T-helper 1 cell treated with Interleukin-12 subunit alpha and Interleukin-12 subunit beta and Interleukin-4 antibody, amounts not matched to agents 30 μg/mL and 1 μg/mL, for 36 hours (primary cell): ENCODE data around the gene COL19A1.
A peak's percentile ranks its signal among the peaks of the same experiment; 100 is the strongest.

Experiments
- H3K27ac Mint-ChIP-seq: one replicate; pipeline ENCODE4 v1.8.0; 2021; ENCODE audit warnings: mild to moderate bottlenecking, mixed read lengths
- H3K27me3 Mint-ChIP-seq: one replicate; pipeline ENCODE4 v1.8.0; 2021; ENCODE audit warnings: low read depth, mixed read lengths
- H3K36me3 Mint-ChIP-seq: one replicate; pipeline ENCODE4 v1.8.0; 2021; ENCODE audit warnings: low read depth, mixed read lengths
- H3K4me1 Mint-ChIP-seq: one replicate; pipeline ENCODE4 v1.8.0; 2021; ENCODE audit warnings: low read depth, mixed read lengths
- H3K4me3 Mint-ChIP-seq: one replicate; pipeline ENCODE4 v1.8.0; 2021; ENCODE audit warnings: mild to moderate bottlenecking, moderate library complexity, mixed read lengths
- H3K9me3 Mint-ChIP-seq: one replicate; pipeline ENCODE4 v1.8.0; 2021; ENCODE audit warnings: mixed read lengths

COL19A1 gene

DNA sequence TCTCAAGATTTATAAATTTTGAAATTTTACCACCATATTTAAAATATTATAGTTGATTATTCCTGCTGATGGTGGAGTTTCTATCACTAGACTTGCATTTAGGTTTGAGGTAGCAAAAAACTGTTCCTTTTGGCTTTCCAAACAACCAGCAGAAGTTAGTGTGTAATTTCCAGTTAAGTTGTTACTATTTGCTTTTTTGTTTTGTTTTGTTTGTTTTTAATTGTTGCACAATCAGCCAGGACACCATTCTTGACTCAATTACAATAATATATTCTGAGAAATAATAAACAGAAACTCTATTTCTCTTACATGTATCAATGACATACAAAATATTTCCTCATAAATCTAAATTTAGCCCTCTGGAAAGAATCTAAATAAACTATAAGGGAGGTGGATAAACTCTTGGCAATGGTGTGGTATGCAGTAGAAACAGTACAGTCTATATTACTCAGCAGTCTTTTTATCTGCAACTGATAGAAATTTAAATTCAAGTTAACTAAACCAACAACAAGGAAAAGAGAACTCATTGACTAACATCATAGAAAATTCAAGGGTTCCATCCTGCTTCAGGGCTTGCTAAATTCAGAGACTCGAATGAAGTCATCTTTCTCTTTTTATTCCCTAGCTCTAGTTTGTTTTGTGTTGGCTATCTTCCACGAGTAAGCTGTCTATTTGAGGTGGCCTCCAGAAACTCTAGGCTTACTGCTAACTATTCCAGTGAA lies 19.4 kb upstream of the COL19A1 start:
- Mint-ChIP-seq H3K4me3 (no peak overlapping the region), H3K36me3 (no peaks in the 10 kb centered on the region), H3K27me3 (peaks cover 36% of the 10 kb centered on the region), H3K4me1 (no peaks in the 10 kb centered on the region), H3K9me3 (no peaks in the 10 kb centered on the region), H3K27ac (no peak overlapping the region)

DNA sequence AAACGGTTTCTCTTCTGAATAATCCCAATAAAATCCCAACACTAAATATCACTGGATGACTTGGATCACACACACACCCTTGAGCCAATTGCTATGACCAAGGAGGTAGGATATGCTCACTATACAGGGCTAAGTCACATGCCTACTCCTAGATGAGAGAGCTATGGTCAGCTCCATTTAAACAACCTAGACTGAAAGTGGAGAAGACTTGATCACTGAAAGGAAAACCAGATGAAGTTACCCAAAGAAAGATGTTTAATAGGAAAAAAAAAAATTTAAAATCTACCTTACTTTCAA lies 18.9 kb upstream of the COL19A1 start:
- H3K27ac Mint-ChIP-seq = no peak overlapping the region
- no peak overlapping the region for H3K4me3 Mint-ChIP-seq
- H3K9me3 Mint-ChIP-seq = no peaks in the 10 kb centered on the region
- H3K27me3 Mint-ChIP-seq = peaks cover 33% of the 10 kb centered on the region
- H3K36me3 Mint-ChIP-seq = no peaks in the 10 kb centered on the region
- H3K4me1 Mint-ChIP-seq = no peaks in the 10 kb centered on the region

DNA sequence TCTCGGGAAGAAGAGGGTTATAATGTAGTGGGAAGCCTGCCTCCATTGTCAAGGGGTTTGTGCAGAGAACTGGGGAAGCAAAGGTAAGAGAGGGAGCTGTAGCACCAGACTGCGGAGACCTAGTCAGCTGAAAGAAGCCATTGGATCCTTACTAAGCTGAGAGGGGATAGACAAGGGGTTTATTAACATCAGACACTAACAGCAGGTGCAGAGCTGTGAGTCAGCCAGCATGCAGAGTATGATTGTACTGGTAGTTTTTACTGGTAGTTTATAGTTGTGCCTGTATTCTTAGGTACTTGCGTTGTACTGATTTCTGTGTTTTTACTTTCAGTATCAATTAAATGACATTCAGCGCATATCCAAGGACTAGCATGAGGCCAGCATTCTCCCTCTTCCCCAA lies 17.8 kb upstream of the COL19A1 start:
- Mint-ChIP-seq H3K4me1 (no peaks in the 10 kb centered on the region), H3K27ac (no peak overlapping the region), H3K4me3 (no peak overlapping the region), H3K9me3 (no peaks in the 10 kb centered on the region), H3K27me3 (peaks cover 31% of the 10 kb centered on the region), H3K36me3 (no peaks in the 10 kb centered on the region)

GRCh38 chr6:69852706-69853105 lies 13.7 kb upstream of the COL19A1 start:
- H3K27ac Mint-ChIP-seq = no peak overlapping the region
- H3K4me1 Mint-ChIP-seq = no peaks in the 10 kb centered on the region
- H3K4me3 Mint-ChIP-seq = no peak overlapping the region
- H3K36me3 Mint-ChIP-seq = no peaks in the 10 kb centered on the region
- no peaks in the 10 kb centered on the region for H3K9me3 Mint-ChIP-seq
- H3K27me3 Mint-ChIP-seq = peaks cover 21% of the 10 kb centered on the region

DNA sequence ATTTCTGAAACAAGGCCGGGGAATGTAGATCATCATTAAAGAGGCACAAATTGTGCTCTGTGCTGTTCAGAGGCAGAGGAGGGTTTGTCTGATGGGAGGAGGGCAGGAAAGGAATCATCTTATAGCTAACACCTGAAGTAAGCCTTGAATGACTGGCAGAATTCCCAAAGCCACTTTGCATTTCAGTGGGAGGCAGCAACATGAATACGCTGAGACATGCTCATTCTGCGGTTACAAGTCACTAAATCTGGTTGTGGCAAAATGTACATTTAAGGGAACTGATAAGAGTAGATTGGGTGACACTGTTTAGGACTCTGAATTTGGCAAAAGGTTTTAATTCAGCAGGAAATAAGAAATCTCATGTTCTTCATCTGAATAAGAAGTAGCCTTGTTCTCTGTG lies 4.4 kb upstream of the COL19A1 start:
- Mint-ChIP-seq H3K9me3 (no peaks in the 10 kb centered on the region), H3K27me3 (peaks cover 62% of the 10 kb centered on the region), H3K4me1 (peaks cover 7% of the 10 kb centered on the region), H3K4me3 (no peak overlapping the region), H3K36me3 (no peaks in the 10 kb centered on the region), H3K27ac (no peak overlapping the region)

GRCh38 chr6:69863766-69864165 lies 2.6 kb upstream of the COL19A1 start:
- H3K4me3 Mint-ChIP-seq = no peak overlapping the region

DNA sequence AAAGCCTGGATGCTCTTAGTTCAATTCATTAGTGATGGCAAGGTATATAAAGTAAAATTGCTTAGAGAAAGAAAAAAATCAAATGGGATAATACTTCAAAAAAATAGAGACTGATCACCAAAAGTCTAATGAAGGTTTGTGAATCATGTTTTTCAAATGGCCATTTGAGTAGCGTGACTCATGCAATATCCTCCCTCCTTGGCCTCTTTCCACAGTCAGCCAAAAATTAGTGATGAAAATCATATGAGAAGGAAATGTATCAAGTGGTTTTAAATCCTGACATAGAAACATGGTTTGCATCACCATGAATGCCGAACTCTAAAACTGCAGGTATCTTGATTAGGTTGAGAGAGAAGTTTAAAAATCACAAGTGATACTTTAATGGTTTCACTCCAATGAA lies 1.2 kb upstream of the COL19A1 start:
- no peak overlapping the region for H3K4me3 Mint-ChIP-seq
- peaks cover 66% of the 10 kb centered on the region for H3K27me3 Mint-ChIP-seq
- H3K27ac Mint-ChIP-seq = no peak overlapping the region
- H3K36me3 Mint-ChIP-seq = no peaks in the 10 kb centered on the region
- H3K4me1 Mint-ChIP-seq = peaks cover 14% of the 10 kb centered on the region
- H3K9me3 Mint-ChIP-seq = no peaks in the 10 kb centered on the region

More at GRCh38 chr6:69863766-69864165, 2.6 kb upstream of the COL19A1 start:
- H3K36me3 Mint-ChIP-seq = no peaks in the 10 kb centered on the region
- H3K4me1 Mint-ChIP-seq = peaks cover 14% of the 10 kb centered on the region
- peaks cover 65% of the 10 kb centered on the region for H3K27me3 Mint-ChIP-seq
- no peaks in the 10 kb centered on the region for H3K9me3 Mint-ChIP-seq
- no peak overlapping the region for H3K27ac Mint-ChIP-seq

DNA sequence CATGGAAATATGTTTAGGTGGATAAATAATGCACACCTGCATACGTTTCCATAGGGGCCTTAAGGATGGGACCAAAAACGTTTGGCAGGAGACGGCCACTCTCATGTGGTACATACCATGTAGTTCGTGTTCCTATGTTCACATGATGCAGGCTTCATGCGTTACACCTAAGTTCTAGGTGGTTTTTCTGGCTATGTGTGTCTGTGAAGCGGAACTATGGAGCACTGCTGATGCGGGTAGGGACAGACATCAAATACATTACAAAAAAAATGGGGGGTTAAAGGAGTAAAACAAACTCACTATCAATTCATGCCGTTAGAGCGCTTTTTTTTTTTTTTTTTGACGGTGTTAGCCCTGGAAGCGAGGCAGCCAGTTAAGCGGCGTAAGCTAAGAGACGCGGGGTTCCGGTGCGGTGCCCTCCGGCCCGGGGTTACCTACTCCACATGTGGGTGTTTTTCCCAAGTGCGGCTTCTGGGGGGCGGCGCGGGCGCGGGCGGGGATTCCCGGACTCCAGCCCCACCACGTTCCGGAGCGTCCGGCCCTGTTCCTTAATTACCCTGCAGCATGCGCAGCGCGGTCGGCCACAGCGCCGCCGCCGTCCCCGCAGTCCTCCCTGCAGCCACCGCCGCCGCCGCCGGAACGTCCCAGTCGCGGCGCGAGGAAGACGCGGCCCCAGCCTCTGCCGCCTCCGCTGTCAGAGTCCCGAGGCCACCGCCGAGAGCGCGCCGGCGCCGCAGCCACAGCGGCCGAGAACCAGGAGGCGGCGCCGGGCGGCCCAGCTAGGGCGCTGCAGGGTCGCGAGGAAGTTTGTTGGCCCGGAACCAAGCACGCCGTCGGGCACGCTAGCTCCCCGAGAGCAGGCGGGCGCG lies 648 bp downstream of the COL19A1 start:
- Mint-ChIP-seq H3K27me3 (peaks cover 64% of the 10 kb centered on the region), H3K4me3 (peak overlapping the region; percentile 85), H3K4me1 (peaks cover 14% of the 10 kb centered on the region), H3K9me3 (no peaks in the 10 kb centered on the region), H3K27ac (no peak overlapping the region), H3K36me3 (no peaks in the 10 kb centered on the region)

DNA sequence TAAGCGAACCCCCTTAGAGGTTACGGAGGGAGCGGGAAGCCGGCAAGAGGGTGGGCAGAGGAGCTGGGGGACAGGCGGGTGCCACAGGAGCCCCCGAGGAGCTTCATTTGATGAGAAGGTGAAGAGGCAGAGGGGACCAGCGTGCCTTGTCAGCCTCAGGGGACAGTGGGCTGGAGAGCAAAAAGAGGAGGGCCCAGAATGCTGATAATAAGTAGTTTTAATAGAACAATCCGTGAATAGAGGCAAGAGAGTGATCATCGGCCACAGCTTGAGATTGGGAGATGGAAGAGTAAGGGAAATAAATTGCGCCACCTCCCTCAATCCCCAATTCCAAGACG lies 1.3 kb downstream of the COL19A1 start:
- peak overlapping the region; percentile 52 for H3K4me3 Mint-ChIP-seq
- H3K9me3 Mint-ChIP-seq = no peaks in the 10 kb centered on the region
- H3K27ac Mint-ChIP-seq = no peak overlapping the region
- no peaks in the 10 kb centered on the region for H3K36me3 Mint-ChIP-seq
- peaks cover 14% of the 10 kb centered on the region for H3K4me1 Mint-ChIP-seq
- peaks cover 60% of the 10 kb centered on the region for H3K27me3 Mint-ChIP-seq

DNA sequence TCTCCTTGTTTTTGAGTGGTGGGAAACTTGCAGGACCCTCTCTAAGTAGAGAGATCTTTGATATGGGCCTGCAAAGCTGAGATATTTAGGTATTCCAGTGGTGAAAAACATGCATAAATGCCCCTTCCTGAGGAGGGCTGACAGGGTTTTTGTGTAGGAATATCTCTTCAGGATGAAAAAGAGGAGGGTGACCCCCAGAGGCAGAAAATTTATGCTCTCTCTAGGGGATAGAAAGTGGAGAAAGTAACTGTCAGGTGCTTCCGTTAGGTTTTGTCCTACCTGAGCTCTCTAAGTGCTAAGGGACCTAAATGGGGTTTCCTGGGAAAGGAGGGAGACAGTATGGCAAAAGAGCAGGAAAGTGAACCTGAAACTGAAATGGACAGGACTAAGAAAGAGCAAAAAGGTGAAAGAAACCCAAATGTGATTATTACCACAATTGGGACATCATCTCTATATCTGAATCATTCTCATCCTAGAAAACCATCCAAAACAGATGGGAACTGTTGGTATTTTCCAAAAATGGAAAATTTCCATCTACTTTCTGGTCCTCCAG lies 2.0 kb downstream of the COL19A1 start:
- H3K36me3 Mint-ChIP-seq = no peaks in the 10 kb centered on the region
- peaks cover 58% of the 10 kb centered on the region for H3K27me3 Mint-ChIP-seq
- no peak overlapping the region for H3K27ac Mint-ChIP-seq
- peaks cover 14% of the 10 kb centered on the region for H3K4me1 Mint-ChIP-seq
- peak overlapping the region; percentile 52 for H3K4me3 Mint-ChIP-seq
- no peaks in the 10 kb centered on the region for H3K9me3 Mint-ChIP-seq

DNA sequence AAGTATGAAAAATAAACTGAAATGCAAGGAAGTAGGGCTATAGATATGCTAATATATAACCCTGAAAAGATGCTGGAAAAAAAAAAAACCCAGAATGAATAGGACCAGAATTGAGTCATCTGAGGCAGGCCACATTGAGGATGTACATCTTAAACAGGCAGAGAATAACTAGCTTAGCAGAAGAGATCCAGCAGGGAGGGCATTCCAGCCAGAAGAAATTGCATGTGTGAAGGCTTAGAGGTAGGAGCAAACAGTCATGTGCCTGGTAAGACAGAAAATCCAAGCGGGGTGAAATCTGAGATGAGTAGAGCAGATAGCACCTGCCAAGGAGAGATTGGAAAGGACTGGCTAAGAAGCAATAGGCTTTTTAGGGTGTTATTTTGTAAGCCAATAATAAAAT lies 2.6 kb downstream of the COL19A1 start:
- Mint-ChIP-seq H3K4me1 (peaks cover 14% of the 10 kb centered on the region), H3K4me3 (no peak overlapping the region), H3K36me3 (no peaks in the 10 kb centered on the region), H3K27me3 (peaks cover 53% of the 10 kb centered on the region), H3K27ac (no peak overlapping the region), H3K9me3 (no peaks in the 10 kb centered on the region)

DNA sequence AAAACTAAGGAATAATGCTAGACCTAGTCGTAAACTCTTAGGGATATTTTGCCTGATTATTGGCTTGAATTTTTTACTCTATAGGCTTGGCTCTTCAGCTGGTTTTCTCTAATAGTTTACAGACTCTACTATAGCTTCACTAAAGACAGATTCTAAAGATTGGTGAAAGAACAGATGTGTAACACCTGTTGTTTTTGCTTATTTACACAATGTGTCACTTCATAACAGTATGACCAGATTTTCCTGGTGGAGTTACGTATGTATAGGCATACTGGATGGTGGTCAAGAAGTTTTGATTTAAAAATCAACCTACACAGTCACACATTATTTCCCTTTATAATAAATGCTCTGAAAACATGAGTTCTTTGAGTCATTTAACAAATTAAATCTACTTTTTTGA lies 4.8 kb downstream of the COL19A1 start:
- Mint-ChIP-seq H3K9me3 (no peaks in the 10 kb centered on the region), H3K27me3 (peaks cover 36% of the 10 kb centered on the region), H3K27ac (no peak overlapping the region), H3K4me1 (peaks cover 13% of the 10 kb centered on the region), H3K36me3 (no peaks in the 10 kb centered on the region), H3K4me3 (no peak overlapping the region)

DNA sequence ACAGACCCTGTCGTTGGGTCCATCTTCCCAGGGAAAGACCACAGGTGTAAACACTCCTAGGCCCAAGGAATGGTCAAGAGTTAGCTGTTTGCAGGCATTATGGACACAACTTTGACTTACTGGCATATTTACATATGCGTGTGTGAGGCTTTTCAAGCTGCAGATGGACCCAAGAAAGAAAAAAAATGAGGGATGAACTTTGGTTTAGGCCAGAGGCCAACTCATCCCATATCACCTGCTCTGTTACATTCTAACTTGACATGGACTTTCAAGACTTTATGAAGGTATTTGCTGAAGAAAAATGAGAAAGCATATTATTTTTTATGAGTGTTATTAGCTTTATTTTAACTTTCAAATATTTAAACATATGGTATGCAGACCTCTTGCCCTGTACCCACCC lies 6.9 kb downstream of the COL19A1 start:
- Mint-ChIP-seq H3K9me3 (no peaks in the 10 kb centered on the region), H3K4me1 (no peaks in the 10 kb centered on the region), H3K36me3 (no peaks in the 10 kb centered on the region), H3K4me3 (no peak overlapping the region), H3K27me3 (peaks cover 18% of the 10 kb centered on the region), H3K27ac (no peak overlapping the region)

DNA sequence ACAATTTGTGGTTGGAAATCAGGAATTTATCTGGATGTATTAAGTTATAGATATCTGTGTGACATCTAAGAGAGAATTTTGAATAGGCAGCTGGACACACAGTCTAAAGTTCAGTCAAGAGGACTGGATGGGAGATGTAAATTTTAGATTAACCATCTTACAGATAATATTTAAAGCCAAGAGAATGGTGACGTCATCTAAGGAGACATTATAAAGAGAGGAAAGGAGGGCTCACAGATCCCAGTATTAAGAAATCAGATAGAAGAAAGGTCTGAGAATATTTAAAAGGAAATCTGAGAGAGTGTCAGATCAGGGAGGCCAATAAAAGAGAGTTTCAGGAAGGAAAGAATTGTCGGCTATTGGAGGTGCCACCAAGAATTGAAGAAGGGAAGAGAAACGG lies 9.4 kb downstream of the COL19A1 start:
- H3K27me3 Mint-ChIP-seq = peaks cover 5% of the 10 kb centered on the region
- H3K4me3 Mint-ChIP-seq = no peak overlapping the region
- H3K36me3 Mint-ChIP-seq = no peaks in the 10 kb centered on the region
- no peaks in the 10 kb centered on the region for H3K4me1 Mint-ChIP-seq
- no peak overlapping the region for H3K27ac Mint-ChIP-seq
- H3K9me3 Mint-ChIP-seq = no peaks in the 10 kb centered on the region

GRCh38 chr6:69878795-69879194 lies 12.4 kb downstream of the COL19A1 start:
- Mint-ChIP-seq H3K4me3 (no peak overlapping the region), H3K27me3 (peaks cover 16% of the 10 kb centered on the region), H3K27ac (no peak overlapping the region), H3K4me1 (no peaks in the 10 kb centered on the region), H3K9me3 (no peaks in the 10 kb centered on the region), H3K36me3 (no peaks in the 10 kb centered on the region)
